KOPT-K1 (cell line): ENCODE measurements around the gene HAUS8.
"Not testable (repeated sequence)": the region's sequence is repeated elsewhere in the genome, so short reads cannot be mapped to it uniquely, and the experiment has no call there.

Source experiments
- H3K27ac ChIP-seq: fragments of 200-600 bp; sonication (generic); 2 replicates; pipeline ENCODE4 v1.5.1; 2016; ENCODE audit warnings: antibody characterized with exemption, mild to moderate bottlenecking, low read depth, low read length; ENCODE audit not compliant: poor library complexity, severe bottlenecking
- H3K36me3 ChIP-seq: fragments of 200-600 bp; sonication (generic); 2 replicates; pipeline ENCODE4 v1.5.1; 2017; ENCODE audit warnings: antibody characterized with exemption, mild to moderate bottlenecking, low read length, moderate library complexity; ENCODE audit not compliant: insufficient read depth
- H3K9me3 ChIP-seq: fragments of 200-600 bp; sonication (generic); 2 replicates; pipeline ENCODE4 v1.5.1; 2017; ENCODE audit warnings: antibody characterized with exemption, low read length, mild to moderate bottlenecking; ENCODE audit not compliant: insufficient read depth, poor library complexity, severe bottlenecking

HAUS8 gene

GRCh38 chr19:17020823-17021222, 54.4 kb downstream of the HAUS8 start:
- no peak overlapping the region for H3K27ac ChIP-seq
- H3K9me3 ChIP-seq: peaks cover 43% of the 10 kb centered on the region
- H3K36me3 ChIP-seq: no peaks in the 10 kb centered on the region

GRCh38 chr19:17020385-17020784, 54.9 kb downstream of the HAUS8 start:
- peaks cover 45% of the 10 kb centered on the region for H3K9me3 ChIP-seq

GRCh38 chr19:17014212-17014861, 60.9 kb downstream of the HAUS8 start:
- not testable (repeated sequence) for H3K36me3 ChIP-seq, H3K27ac ChIP-seq
- H3K9me3 ChIP-seq: peaks cover 13% of the 10 kb centered on the region

More at GRCh38 chr19:17020385-17020784, 54.9 kb downstream of the HAUS8 start:
- Histone ChIP-seq H3K27ac (no peak overlapping the region), H3K36me3 (no peaks in the 10 kb centered on the region)

- Histone ChIP-seq H3K9me3 (peaks cover 13% of the 10 kb centered on the region), H3K36me3 (no peaks in the 10 kb centered on the region), H3K27ac (no peak overlapping the region)
Measured at GRCh38 chr19:17011485-17011884, 63.8 kb downstream of the HAUS8 start.

GRCh38 chr19:17006579-17006978, 68.7 kb downstream of the HAUS8 start:
- H3K27ac ChIP-seq: no peak overlapping the region
- no peaks in the 10 kb centered on the region for H3K36me3 ChIP-seq
- H3K9me3 ChIP-seq: no peaks in the 10 kb centered on the region

DNA sequence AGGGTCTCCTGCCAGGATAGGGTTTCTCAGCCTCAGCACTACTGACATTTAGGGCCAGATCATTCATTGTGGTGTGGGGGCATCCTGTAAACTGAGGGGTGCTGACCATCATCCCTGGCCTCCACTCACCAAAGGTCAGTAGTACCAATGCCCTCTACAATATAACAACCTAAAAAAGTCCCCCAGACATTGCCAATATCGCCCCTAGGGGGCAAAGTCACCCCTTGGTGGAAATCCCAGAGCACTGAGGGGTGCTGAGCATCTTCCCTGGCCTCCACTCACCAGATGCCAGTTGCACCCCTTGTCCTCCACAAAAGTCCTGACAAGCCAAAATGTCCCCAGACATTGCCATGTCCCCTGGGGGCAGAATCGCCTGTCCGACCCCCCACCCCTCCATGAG, 70.3 kb downstream of the HAUS8 start:
- no peaks in the 10 kb centered on the region for H3K9me3 ChIP-seq
- no peaks in the 10 kb centered on the region for H3K36me3 ChIP-seq
- no peak overlapping the region for H3K27ac ChIP-seq

DNA sequence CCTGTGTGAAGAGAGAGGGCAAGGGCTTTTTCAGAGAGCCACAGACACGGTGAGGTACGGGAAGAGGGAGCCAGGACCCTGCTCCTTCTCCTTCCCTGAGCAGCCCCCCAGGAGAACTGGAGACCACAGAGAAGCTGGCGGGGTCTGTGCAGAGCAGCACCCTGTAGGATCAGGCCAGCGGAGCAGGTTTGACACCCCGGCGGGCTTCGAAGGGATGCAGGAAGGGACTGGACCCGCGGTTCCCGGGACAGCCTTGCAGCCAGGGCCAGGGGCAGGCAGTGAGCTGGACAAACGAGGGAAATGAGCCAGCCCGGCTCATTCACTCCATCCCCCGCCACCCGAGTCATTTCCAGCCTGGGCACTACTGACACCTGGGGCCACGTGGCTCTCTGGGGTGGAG, 70.9 kb downstream of the HAUS8 start:
- Histone ChIP-seq H3K9me3 (no peaks in the 10 kb centered on the region), H3K27ac (no peak overlapping the region)

GRCh38 chr19:17002455-17002854, 72.8 kb downstream of the HAUS8 start:
- peaks cover 12% of the 10 kb centered on the region for H3K9me3 ChIP-seq
- no peaks in the 10 kb centered on the region for H3K36me3 ChIP-seq
- H3K27ac ChIP-seq: no peak overlapping the region

More for the DNA sequence above, 70.9 kb downstream of the HAUS8 start:
- no peaks in the 10 kb centered on the region for H3K36me3 ChIP-seq

DNA sequence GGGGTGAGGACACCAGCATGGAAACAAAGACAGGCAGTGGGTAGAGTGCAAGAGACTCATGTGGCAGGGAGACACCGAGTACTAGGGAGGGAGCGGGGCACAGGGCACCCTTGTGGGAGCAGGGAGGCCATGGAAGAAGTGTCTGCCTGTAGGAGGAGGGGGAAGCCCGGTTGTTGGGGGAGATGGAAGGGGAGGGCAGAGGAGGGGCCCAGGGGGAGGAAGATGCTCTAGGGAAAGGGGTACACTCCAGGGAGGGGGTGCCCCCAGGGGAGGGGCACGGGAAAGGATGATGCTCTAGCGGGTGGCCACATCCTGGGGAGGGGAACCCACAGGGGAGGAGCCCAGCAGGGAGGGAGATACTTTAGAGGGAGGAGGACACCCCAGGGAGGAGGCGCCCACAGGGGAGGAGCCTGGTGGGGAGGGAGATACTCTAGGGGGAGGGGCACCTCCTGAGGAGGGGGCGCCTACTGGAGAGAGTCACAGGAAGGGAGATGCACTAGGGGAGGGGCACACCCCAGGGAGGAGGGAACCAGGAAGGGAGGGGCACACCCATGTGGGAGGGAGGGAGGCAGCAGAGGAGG, 73.6 kb downstream of the HAUS8 start:
- H3K27ac ChIP-seq: no peak overlapping the region
- peaks cover 12% of the 10 kb centered on the region for H3K9me3 ChIP-seq
- no peaks in the 10 kb centered on the region for H3K36me3 ChIP-seq
